Stimulated activated CD4-positive, alpha-beta T cell treated with anti-CD3 and anti-CD28 coated beads, Interleukin-15, amount 100 ng/mL, for 1 hour (primary cell): ENCODE measurements around the gene SHROOM2.

Experiments used
- DNase-seq, 2 donors: peaks; one replicate each; pipeline ENCODE4 v3.0.0-alpha.2; 2020; ENCODE audit warnings: low read depth in 1 of 2, low spot score in 1 of 2

SHROOM2 gene

GRCh38 chrX:9890681-9891091, 104.5 kb downstream of the SHROOM2 start:
- no peak for DNase-seq

GRCh38 chrX:9895225-9895912, 109.1 kb downstream of the SHROOM2 start:
- DNase-seq, result no peak

- no peak for DNase-seq
Observed at GRCh38 chrX:9897761-9898161, 111.5 kb downstream of the SHROOM2 start.

GRCh38 chrX:9899640-9900111, 113.4 kb downstream of the SHROOM2 start:
- DNase-seq, result no peak

GRCh38 chrX:9902656-9903055, 116.4 kb downstream of the SHROOM2 start:
- no peak for DNase-seq

- DNase-seq, result no peak
Observed at GRCh38 chrX:9903146-9903545, 116.9 kb downstream of the SHROOM2 start.

- DNase-seq, result no peak
Observed at GRCh38 chrX:9905288-9905687, 119.1 kb downstream of the SHROOM2 start.

GRCh38 chrX:9905721-9906120, 119.5 kb downstream of the SHROOM2 start:
- DNase-seq, result no peak

GRCh38 chrX:9906919-9907318, 120.7 kb downstream of the SHROOM2 start:
- DNase-seq, result no peak

GRCh38 chrX:9907645-9908387, 121.6 kb downstream of the SHROOM2 start:
- DNase-seq, result no peak

GRCh38 chrX:9909254-9909653, 123.0 kb downstream of the SHROOM2 start:
- DNase-seq, result no peak

- no peak for DNase-seq
Observed at GRCh38 chrX:9911487-9911886, 125.3 kb downstream of the SHROOM2 start.

GRCh38 chrX:9912351-9913145, 126.3 kb downstream of the SHROOM2 start:
- no peak for DNase-seq

GRCh38 chrX:9913146-9913433, 126.9 kb downstream of the SHROOM2 start:
- no peak for DNase-seq

GRCh38 chrX:9917861-9918260, 131.6 kb downstream of the SHROOM2 start:
- no peak for DNase-seq

GRCh38 chrX:9919632-9920172, 133.5 kb downstream of the SHROOM2 start:
- DNase-seq, result no peak

GRCh38 chrX:9921407-9921806, 135.2 kb downstream of the SHROOM2 start:
- DNase-seq, result no peak

- no peak for DNase-seq
Observed at GRCh38 chrX:9923357-9923756, 137.1 kb downstream of the SHROOM2 start.

- no peak for DNase-seq
Observed at GRCh38 chrX:9926002-9926401, 139.8 kb downstream of the SHROOM2 start.

- DNase-seq, result no peak
Observed at GRCh38 chrX:9927698-9928482, 141.7 kb downstream of the SHROOM2 start.

- DNase-seq, result no peak
Observed at GRCh38 chrX:9935436-9935835, 149.2 kb downstream of the SHROOM2 start.
